Kidney capillary endothelial cell (primary cell): Measurements from ENCODE around the gene TBC1D7.
"Not testable (repeated sequence)": the region's sequence is repeated elsewhere in the genome, so short reads cannot be mapped to it uniquely, and the experiment has no call there.

Experiments used
- DNase-seq: peaks from one replicate; pipeline ENCODE4 v3.0.0-alpha.2; 2018; ENCODE audit warnings: low spot score

The TBC1D7 gene

GRCh38 chr6:13355999-13356785 lies 27.9 kb upstream of the TBC1D7 start:
- DNase-seq: no peak

- peak; percentile 72 for DNase-seq
Observed at GRCh38 chr6:13355043-13355945, 27.0 kb upstream of the TBC1D7 start.

GRCh38 chr6:13354331-13355042 lies 26.1 kb upstream of the TBC1D7 start:
- DNase-seq: peak; percentile 78

GRCh38 chr6:13352165-13352564 lies 23.8 kb upstream of the TBC1D7 start:
- no peak for DNase-seq

GRCh38 chr6:13351271-13351670 lies 22.9 kb upstream of the TBC1D7 start:
- DNase-seq: no peak

- no peak for DNase-seq
Observed at GRCh38 chr6:13349811-13350506, 21.6 kb upstream of the TBC1D7 start.

GRCh38 chr6:13348334-13349113 lies 20.2 kb upstream of the TBC1D7 start:
- no peak for DNase-seq

GRCh38 chr6:13346245-13346644 lies 17.9 kb upstream of the TBC1D7 start:
- no peak for DNase-seq

- DNase-seq: no peak
Observed at GRCh38 chr6:13342414-13343019, 14.2 kb upstream of the TBC1D7 start.

- no peak for DNase-seq
Observed at GRCh38 chr6:13339863-13340630, 11.7 kb upstream of the TBC1D7 start.

GRCh38 chr6:13338038-13338437 lies 9.7 kb upstream of the TBC1D7 start:
- no peak for DNase-seq

GRCh38 chr6:13336553-13336952 lies 8.2 kb upstream of the TBC1D7 start:
- peak; percentile 70 for DNase-seq

- peak; percentile 66 for DNase-seq
Observed at GRCh38 chr6:13334953-13335352, 6.6 kb upstream of the TBC1D7 start.

- no peak for DNase-seq
Observed at GRCh38 chr6:13332349-13332706, 4.0 kb upstream of the TBC1D7 start.

GRCh38 chr6:13331516-13332348 lies 3.4 kb upstream of the TBC1D7 start:
- DNase-seq: peak; percentile 44

- no peak for DNase-seq
Observed at GRCh38 chr6:13328875-13329183, 492 bp upstream of the TBC1D7 start.

- no peak for DNase-seq
Observed at GRCh38 chr6:13327691-13328075, 654 bp downstream of the TBC1D7 start.

GRCh38 chr6:13326031-13326586 lies 2.2 kb downstream of the TBC1D7 start:
- not testable (repeated sequence) for DNase-seq
